RWPE1 (cell line): ENCODE data around the gene HIPK3.

Experiments used
- CTCF ChIA-PET: fragments of 350-600 bp; sonication (Branson Sonifier 250); formaldehyde crosslinking; extraction: SDS; loops from one replicate; lab custom pipeline; 2021; lab: Yijun Ruan, JAX
- POLR2A ChIA-PET: fragments of 400-600 bp; formaldehyde crosslinking; extraction: SDS; loops from one replicate; lab custom pipeline; 2020; ENCODE audit warnings: antibody characterized with exemption; ENCODE audit not compliant: low non-redundant PET; lab: Yijun Ruan, JAX
- DNase-seq: peaks from one replicate; pipeline ENCODE4 v3.0.0; 2012; ENCODE audit warnings: low spot score
- H3K27ac ChIP-seq: fragments of 450-650 bp; 2 replicates; pipeline ENCODE4 v1.5.1; 2017
- CTCF ChIP-seq: fragments of 450-650 bp; conservative IDR thresholded peaks from 2 replicates; pipeline ENCODE4 v1.5.1; 2017; ENCODE audit warnings: low read depth, mild to moderate bottlenecking

The HIPK3 gene

DNA sequence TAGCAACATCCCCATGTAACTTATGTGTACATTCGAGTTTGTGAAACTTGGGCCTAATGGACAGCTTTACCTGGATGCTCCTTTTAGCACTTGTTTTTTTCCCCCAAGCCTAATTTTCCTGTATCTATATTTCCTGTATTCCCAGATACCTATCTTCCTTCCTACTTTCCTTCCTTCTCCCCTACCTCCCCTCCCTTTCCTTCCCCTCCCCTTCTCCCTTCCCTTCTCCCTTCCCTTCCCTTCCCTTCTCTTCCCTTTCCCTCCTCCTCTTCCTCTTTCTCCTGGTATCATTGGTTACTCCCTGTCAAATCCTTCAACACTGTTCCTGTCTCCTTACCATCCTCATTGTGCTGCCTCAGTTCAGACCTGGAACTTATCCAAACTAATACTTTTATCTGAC, 111.8 kb downstream of the HIPK3 start:
- no peak for TF ChIP-seq CTCF
- no peak for DNase-seq
- CTCF ChIA-PET = interaction anchor here (0.6 kb wide), 1 partner anchor 489 kb away, joined by 4 read pairs; no protein-coding TSS in a partner anchor
- H3K27ac ChIP-seq = no peak overlapping the region
- POLR2A ChIA-PET = no interaction called here

GRCh38 chr11:33373636-33374035, 116.5 kb downstream of the HIPK3 start:
- no peak for DNase-seq

GRCh38 chr11:33375236-33375635, 118.1 kb downstream of the HIPK3 start:
- TF ChIP-seq CTCF = no peak
- no peak for DNase-seq
- POLR2A ChIA-PET = no interaction called here
- no peak overlapping the region for H3K27ac ChIP-seq
- CTCF ChIA-PET = interaction anchor here (0.6 kb wide), 1 partner anchor 367 kb away, joined by 4 read pairs; no protein-coding TSS in a partner anchor

More at GRCh38 chr11:33373636-33374035, 116.5 kb downstream of the HIPK3 start:
- no peak overlapping the region for H3K27ac ChIP-seq
- ChIA-PET CTCF (no interaction called here), POLR2A (no interaction called here)
- TF ChIP-seq CTCF = no peak

DNA sequence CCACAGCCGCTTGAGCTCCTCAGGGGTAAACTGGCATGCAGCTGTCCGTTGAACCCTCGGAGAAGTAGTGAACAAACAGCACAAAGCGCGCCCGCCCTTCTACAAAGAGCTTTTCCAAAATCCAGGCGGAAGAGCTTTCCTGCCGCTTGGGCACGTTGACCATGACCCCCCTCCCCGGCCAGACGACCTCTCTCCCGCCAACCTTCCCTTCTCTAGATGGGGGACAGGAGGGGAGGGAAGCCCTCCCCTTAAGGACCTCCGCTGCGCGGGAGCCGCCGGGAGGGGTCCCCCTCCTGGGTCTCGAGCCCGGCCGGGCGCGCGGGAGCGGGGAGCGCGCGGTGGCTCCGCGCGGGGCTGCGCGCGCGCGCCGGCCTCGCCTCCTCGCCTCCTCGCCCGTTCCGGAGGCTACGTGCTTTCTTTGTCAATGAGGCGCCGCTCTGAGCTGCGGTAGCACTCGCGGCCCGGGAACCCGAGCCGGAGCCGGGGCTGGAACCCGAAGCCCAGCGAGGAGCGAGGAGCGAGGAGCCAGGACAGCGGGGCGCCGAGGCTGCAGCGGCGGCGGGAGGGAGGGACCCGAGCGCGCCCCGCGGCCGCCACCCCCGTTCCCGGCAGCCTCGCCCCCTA, 118.6 kb downstream of the HIPK3 start, which contains the start of gene KIAA1549L:
Gene KIAA1549L, plus strand, starts transcription at position 421 of the 624 bp plus-strand sequence.
- POLR2A ChIA-PET = no interaction called here
- H3K27ac ChIP-seq = no peak within 1 kb of the TSS
- CTCF ChIA-PET = interaction anchor here (0.6 kb wide), 1 partner anchor 366 kb away, joined by 4 read pairs; no protein-coding TSS in a partner anchor

GRCh38 chr11:33376331-33377310, 119.4 kb downstream of the HIPK3 start:
- TF ChIP-seq CTCF = no peak
- POLR2A ChIA-PET = no interaction called here
- H3K27ac ChIP-seq = no peak overlapping the region
- DNase-seq = peak; percentile 19
- CTCF ChIA-PET = no interaction called here

More for the DNA sequence above, 118.6 kb downstream of the HIPK3 start, which contains the start of gene KIAA1549L:
- TF ChIP-seq CTCF = no peak
- peak; percentile 10 for DNase-seq
